ENCODE data around the gene SFPQ.
"Not testable (repeated sequence)": the region's sequence is repeated elsewhere in the genome, so short reads cannot be mapped to it uniquely, and the experiment has no call there.

Gene SFPQ

GRCh38 chr1:35192853-35193664 lies at the start of gene SFPQ:
Gene SFPQ, minus strand, starts transcription at chr1:35193145. Its CDS starts 96 bp downstream, at chr1:35193049.
- peak; percentile 100 for DNase-seq

- not testable (repeated sequence) for DNase-seq
Observed at GRCh38 chr1:35236772-35237171, 43.8 kb upstream of the SFPQ start.

GRCh38 chr1:35231287-35231686 lies 38.3 kb upstream of the SFPQ start:
- DNase-seq = no peak

- no peak for DNase-seq
Observed at GRCh38 chr1:35229587-35230360, 36.8 kb upstream of the SFPQ start.

- DNase-seq = no peak
Observed at GRCh38 chr1:35226546-35226945, 33.6 kb upstream of the SFPQ start.

GRCh38 chr1:35223084-35223630 lies 30.2 kb upstream of the SFPQ start:
- no peak for DNase-seq

GRCh38 chr1:35222322-35223083 lies 29.6 kb upstream of the SFPQ start:
- DNase-seq = no peak

- DNase-seq = no peak
Observed at GRCh38 chr1:35220976-35221375, 28.0 kb upstream of the SFPQ start.

GRCh38 chr1:35215346-35215745 lies 22.4 kb upstream of the SFPQ start:
- no peak for DNase-seq

GRCh38 chr1:35211120-35211414 lies 18.1 kb upstream of the SFPQ start:
- DNase-seq = no peak

GRCh38 chr1:35210321-35211119 lies 17.6 kb upstream of the SFPQ start:
- no peak for DNase-seq

GRCh38 chr1:35203295-35203694 lies 10.3 kb upstream of the SFPQ start:
- no peak for DNase-seq

- peak; percentile 59 for DNase-seq
Observed at GRCh38 chr1:35202048-35202719, 9.2 kb upstream of the SFPQ start.

- DNase-seq = no peak
Observed at GRCh38 chr1:35201631-35202030, 8.7 kb upstream of the SFPQ start.

- peak; percentile 90 for DNase-seq
Observed at GRCh38 chr1:35192056-35192852, 691 bp downstream of the SFPQ start.

GRCh38 chr1:35191429-35192055 lies 1.4 kb downstream of the SFPQ start:
- DNase-seq = no peak

- DNase-seq = no peak
Observed at GRCh38 chr1:35190784-35191183, 2.2 kb downstream of the SFPQ start.

- no peak for DNase-seq
Observed at GRCh38 chr1:35188578-35189392, 4.2 kb downstream of the SFPQ start.

- no peak for DNase-seq
Observed at GRCh38 chr1:35187816-35188342, 5.1 kb downstream of the SFPQ start.
